HG03432 (cell line): Measurements from ENCODE around the gene CES3.

Experiments
- ATAC-seq: cut with Tn5 transposase; IDR thresholded peaks from one replicate; pipeline ENCODE4 v1.9.1; 2021; ENCODE audit warnings: mild to moderate bottlenecking, moderate library complexity; ENCODE audit not compliant: unreplicated experiment

Gene CES3

GRCh38 chr16:67000384-67001351 is 39.6 kb downstream of the CES3 start:
- ATAC-seq: peak; percentile 63

GRCh38 chr16:67001726-67002125 is 40.7 kb downstream of the CES3 start:
- ATAC-seq: no peak

DNA sequence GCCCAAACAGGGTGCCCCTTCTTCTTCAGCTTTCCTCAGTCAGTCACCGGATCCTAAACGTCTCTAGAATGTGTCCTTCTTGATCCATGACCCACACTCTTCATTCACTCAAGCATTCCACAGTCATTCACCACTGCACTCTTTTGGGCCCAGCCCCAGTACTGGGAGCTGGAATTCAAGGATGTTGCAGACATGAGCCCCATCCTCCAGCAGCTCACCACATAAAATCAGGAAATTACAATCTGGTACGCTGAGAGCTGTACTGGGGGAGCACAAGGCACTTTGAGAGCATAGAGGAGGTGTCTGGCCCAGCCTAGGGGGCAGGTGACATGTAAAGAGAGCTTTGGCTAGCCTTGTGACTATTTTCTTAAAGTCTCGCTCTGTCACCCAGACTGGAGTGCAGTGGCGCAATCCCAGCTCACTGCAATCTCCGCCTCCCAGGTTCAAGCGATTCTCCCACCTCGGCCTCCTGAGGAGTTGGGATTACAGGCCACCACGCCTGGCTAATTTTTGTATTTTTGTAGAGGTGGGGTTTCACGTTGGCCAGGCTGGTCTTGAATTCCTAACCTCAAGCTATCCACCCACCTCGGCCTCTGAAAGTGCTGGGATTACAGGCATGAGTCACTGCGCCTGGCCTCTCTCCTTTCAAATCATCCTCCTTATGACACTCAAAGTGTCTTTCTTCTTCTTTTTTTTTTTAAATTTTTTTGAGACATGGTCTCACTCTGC is 46.0 kb downstream of the CES3 start:
- no peak for ATAC-seq

DNA sequence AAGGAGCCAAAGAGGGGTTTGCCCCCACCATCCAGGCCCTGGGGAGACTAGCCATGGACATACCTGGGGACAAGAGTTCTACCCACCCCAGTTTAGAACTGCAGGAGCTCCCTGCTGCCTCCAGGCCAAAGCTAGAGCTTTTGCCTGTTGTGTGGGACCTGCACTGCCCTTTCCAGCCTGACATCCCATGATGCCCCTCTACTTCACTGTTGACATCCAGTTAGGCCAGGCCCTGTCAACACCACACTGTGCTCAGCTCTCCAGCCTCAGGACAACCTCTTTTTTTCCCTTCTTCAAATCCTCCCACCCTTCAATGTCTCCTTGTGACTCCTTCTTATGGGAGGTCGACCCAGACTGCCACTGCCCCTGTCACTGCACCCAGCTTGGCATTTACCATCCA is 48.1 kb downstream of the CES3 start:
- ATAC-seq: no peak

DNA sequence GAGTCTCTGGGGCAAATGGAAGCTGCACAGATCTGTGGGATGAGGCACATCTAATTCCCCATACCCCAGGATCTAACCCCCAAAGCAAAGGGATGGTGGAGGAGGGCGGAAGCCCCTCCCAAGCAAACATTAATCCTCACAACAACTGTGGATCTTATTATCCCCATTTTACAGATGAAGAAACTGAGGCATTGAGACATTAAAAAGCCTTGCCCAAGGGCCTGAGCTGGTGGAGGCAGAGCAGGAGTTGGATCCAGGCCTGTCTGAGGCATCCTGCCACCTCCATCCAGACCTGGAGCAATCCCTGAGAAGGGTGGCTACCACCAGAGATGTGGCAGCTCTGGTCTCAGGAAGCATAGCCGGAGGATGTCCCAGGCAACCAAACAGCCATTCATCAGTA is 50.2 kb downstream of the CES3 start:
- ATAC-seq: no peak

DNA sequence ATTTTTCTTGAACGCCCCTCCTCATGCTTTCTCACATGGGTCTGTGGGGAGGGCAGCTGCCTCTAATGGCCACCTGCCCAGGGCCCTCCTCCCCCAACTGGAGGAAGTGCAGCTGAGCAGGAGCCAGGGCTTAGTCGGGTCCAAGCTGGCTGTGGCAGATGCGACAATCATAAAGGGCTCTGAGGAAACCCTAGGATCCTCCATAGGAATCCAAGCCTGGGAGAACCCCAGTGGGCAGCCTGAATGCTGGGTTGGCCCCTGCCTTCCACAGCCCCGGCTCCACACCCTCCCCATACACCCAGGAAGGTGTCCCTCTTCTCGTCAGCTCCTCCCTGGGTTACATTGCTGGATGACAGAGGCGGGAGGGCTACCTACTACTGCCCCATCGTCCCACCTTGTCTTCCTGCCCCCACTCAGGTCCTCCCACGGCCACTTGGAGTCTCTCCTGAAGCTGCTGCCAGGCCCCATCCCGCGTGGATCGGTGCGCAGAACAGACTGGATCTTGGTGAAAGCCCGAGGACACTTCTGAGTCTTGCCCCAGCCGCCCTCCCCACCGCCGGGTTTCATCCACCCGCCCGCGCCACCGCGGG is 52.3 kb downstream of the CES3 start:
- ATAC-seq: no peak

GRCh38 chr16:67013823-67014633 is 53.0 kb downstream of the CES3 start:
- ATAC-seq: peak; percentile 56

DNA sequence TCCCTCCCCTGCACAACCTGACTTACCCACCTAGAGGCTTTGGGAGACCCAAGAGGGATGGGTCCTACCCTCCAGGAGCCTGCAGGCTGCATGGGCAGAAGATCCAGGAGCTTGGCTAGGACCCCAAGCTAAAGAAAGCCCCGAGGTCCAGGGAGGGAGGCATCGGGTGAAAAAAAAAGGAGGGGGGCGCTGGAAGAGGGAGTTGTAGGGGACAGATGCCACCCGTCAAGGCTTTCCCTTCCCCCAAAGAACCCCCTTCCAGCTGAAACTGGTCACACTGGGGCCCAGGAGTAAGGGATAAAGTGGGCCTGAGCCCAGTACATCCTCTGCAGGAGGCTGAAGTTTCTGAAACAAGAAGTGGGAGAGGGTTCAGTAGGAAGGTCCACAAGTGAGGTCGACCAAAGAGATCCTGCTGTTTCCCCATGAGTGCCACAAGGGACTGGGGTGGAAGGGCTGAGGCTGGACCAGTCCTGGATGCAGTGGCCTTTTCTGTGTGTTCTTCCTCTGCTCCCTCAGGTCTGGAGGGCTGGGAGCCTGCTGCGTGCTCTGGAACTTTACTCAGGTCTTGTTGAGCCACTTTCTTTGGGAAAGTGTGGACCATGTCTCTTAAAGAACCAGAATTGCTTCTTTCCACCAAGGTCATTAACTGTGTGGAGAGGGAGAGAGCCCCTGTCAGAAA is 53.7 kb downstream of the CES3 start:
- ATAC-seq: no peak

DNA sequence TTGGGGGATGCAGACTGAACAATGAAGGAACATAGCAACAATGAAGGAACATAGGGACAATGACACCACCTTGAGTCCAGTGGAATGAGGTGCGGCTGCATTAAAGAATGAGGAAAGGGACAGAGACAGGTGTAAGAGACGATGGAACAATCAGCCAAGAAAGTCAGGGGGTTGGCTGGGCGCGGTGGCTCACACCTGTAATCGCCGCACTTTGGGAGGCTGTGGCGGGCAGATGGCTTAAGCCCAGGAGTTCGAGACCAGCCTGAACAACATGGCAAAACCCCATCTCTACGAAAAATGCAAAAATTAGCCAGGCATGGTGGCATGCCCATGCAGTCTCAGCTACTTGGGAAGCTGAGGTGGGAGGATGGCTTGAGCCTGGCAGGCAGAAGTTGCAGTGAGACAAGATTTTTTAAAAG is 54.3 kb downstream of the CES3 start:
- ATAC-seq: no peak

DNA sequence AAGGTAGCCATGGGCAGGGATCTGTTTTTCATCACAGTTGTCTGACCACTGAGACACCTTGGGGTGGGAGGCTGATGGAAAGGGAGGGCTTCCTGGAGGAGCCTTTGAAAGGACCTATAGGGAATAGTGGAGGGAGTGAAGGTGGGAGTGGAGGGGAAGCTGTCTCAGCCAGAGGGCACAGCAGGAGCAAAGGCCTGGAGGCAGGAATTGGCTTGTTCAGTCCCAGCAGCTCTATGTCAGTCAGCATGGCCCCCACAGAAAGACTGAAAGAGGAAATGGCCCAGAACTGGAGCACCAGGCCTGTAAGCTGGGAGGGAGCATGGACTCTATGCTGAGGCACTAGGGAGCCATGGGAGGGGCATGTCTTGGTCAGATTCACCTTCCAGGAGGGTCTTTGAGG is 55.1 kb downstream of the CES3 start:
- ATAC-seq: no peak

DNA sequence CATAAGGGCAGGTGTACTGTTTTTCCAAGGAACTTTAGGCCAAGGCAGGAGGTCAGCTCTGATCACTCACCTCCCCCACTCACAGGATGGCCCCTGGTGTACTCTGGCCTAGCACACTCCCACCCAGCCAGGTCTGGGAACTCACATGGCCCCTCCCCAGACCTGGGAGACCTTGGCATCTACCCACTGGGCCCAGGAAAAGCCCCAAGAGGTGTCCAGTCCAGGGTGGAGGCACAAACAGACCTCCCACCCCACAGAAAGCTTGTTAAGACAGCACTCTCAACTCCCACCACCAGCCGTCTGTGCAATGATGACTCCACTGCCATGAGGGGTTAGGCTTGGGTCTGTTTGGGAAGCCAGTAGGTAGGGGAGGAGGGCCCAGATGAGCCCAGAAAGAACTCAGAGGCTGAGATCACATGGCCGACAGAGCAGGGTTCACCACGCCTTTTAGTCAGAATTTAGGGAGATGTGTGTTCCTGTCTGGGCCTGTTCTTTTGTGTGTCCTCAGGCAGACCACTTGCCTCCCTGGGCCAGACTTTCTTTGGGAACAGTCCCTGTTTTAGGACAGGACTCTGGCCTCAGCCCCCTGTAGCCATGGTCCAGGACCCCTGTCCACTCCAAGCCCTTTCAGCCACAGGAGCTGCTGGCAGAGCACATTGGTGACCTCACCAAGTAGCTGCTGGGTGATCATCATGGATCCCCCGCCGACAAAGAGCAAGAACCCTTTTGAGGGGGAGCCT is 55.8 kb downstream of the CES3 start:
- ATAC-seq: no peak

DNA sequence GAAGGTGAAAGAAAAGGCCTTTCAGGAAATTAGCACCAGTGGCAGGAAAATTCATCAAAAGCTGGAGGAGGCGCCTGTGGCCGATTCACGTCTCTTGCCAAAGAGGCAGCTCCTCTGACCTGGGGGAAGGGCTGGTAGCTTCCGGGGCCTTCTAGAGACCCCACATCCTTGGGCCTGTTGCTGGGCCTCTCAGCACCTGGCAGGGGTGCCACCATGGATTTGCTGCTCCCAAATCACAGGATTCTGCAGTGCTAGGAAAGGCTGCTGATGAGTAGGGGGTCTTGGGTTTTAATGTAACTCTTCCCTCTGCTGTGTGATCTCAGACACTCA is 56.3 kb downstream of the CES3 start:
- no peak for ATAC-seq

GRCh38 chr16:67017810-67018488 is 56.9 kb downstream of the CES3 start:
- ATAC-seq: peak; percentile 86

DNA sequence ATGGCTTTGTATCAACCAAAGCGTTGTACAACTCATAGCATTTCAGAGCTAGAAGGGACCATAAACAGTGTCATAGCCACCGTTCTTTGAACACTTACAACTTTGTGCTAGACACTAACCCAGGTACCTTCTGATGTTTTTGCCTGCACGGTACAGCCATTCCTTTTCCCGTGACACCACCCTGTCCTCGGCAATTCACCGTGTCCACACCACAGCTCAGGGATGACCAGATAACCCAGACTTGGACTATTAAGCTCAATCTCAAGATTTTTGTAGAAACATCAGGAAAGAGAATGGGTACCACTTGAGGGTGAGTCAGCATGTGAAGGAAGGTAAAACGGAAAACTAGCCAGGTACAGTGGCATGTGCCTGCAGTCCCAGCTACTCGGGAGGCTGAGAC is 58.1 kb downstream of the CES3 start:
- no peak for ATAC-seq

- no peak for ATAC-seq
Observed at GRCh38 chr16:67021321-67021720, 60.3 kb downstream of the CES3 start.

DNA sequence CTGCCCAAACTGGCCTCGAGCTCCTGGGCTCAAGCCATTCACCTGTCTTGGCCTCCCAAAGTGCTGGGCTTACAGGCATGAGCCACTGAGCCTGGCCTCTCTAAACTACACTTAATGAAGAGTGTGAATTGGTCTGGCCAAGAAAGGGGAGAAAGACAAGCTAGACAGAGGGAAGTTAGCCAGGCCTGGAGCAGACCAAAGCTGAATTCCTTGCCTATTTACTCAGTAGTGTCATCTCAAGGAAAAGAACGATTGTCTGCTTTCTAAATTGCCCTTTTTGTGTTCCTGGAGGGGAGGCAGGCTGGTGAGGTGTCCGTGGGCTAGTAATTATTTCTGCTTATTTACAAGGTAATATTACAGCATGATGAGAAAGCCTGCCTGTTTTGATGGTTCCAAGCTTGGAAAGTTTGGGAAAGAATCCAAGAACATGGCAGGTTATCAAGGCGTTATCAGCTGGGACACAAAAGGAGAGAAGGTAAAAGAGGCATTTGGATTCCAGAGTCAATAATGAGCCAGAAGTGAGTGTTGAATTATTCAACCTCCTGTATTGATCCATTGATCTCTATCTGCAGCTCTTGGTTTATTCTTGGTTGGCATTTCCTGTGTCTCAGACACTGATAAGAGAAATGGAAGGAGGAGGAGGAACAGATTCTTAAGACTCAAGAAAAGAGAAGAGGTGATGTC is 61.6 kb downstream of the CES3 start:
- ATAC-seq: no peak

- no peak for ATAC-seq
Observed at GRCh38 chr16:67023689-67024088, 62.6 kb downstream of the CES3 start.
